LNCaP clone FGC (cell line): ENCODE data around the gene MAP3K3.

Experiments used
- DNase-seq: peaks from one replicate; pipeline ENCODE4 v3.0.0-alpha.2; 2011; ENCODE audit warnings: low read depth
- H3K4me3 ChIP-seq: 2 replicates; pipeline ENCODE4 v1.5.1; 2011; ENCODE audit warnings: mild to moderate bottlenecking, low read depth, low read length, control low read depth
- TF ChIP-seq, protein P1 (sequence below): IDR thresholded peaks from 2 replicates; pipeline ENCODE4 v1.5.1; 2012; ENCODE audit warnings: mild to moderate bottlenecking; ENCODE audit not compliant: control insufficient read depth, insufficient read depth; ENCODE audit errors: extremely low read depth

The MAP3K3 gene

DNA sequence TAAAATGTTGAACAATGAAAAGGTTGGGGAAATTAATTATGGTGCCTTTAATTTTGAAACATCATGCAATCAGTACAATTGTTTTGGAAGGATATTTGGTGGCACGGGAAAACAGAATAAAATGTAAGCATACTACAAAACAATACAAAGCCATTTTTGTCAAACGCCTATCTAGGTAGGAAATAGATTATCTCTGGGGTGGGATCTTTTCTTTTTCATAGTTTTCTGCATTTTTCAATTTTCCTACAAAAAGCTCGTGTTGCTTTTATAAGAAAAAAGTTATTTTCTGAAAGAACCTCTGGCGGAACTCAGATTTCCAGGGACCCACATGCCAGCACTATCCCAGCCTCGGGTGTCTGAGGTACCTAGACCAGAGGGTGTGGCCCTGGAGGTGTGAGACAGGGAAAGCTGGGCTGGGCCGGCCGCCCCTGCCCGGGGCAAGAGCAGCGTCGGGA lies 961 bp upstream of the MAP3K3 start:
- TF ChIP-seq, protein P1, sequence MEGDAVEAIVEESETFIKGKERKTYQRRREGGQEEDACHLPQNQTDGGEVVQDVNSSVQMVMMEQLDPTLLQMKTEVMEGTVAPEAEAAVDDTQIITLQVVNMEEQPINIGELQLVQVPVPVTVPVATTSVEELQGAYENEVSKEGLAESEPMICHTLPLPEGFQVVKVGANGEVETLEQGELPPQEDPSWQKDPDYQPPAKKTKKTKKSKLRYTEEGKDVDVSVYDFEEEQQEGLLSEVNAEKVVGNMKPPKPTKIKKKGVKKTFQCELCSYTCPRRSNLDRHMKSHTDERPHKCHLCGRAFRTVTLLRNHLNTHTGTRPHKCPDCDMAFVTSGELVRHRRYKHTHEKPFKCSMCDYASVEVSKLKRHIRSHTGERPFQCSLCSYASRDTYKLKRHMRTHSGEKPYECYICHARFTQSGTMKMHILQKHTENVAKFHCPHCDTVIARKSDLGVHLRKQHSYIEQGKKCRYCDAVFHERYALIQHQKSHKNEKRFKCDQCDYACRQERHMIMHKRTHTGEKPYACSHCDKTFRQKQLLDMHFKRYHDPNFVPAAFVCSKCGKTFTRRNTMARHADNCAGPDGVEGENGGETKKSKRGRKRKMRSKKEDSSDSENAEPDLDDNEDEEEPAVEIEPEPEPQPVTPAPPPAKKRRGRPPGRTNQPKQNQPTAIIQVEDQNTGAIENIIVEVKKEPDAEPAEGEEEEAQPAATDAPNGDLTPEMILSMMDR: no peak
- H3K4me3 ChIP-seq: peak overlapping the region; percentile 79
- no peak for DNase-seq

DNA sequence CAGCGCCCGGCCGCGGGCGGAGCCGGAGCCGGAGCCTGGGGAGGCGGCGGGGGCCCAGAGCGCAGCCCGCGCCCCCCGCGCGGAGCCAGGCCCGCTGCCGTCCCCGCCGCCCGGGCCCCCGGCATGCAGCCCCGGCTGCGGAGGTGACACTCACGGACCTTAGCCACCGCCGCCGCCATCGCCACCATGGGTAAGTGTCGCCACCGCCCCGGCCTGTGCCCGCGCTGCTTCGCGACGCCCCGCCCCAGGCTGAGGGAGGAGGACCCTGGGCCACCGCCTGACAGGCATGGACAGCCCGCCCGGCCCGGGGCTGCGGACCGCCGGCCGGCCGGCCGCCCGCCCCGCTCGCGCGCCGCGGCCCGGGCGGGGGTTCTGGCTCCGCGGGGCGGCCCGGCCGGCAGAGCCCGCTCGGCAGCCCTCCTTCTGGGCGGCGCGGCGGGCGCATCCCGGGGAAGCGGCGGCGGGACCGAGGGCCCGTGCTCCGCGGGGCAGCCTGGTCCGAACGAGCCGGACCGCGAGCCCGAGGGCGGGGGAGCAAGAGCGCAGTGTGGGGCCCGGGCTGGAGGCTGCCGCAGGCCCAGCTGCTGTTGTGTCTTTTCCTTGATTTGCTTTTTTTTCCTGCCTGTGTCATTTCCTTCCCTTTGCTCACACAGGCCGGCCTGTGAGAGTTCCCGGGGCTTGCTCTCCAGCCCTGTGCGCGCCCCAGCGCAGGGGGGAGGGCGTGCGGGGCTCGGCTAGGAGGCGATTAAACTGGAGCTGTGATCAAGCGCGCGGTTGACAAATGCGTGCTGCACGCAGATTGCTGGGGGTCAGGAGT lies 565 bp downstream of the MAP3K3 start:
- DNase-seq: no peak
- TF ChIP-seq, protein P1: no peak
- H3K4me3 ChIP-seq: peak overlapping the region; percentile 79

DNA sequence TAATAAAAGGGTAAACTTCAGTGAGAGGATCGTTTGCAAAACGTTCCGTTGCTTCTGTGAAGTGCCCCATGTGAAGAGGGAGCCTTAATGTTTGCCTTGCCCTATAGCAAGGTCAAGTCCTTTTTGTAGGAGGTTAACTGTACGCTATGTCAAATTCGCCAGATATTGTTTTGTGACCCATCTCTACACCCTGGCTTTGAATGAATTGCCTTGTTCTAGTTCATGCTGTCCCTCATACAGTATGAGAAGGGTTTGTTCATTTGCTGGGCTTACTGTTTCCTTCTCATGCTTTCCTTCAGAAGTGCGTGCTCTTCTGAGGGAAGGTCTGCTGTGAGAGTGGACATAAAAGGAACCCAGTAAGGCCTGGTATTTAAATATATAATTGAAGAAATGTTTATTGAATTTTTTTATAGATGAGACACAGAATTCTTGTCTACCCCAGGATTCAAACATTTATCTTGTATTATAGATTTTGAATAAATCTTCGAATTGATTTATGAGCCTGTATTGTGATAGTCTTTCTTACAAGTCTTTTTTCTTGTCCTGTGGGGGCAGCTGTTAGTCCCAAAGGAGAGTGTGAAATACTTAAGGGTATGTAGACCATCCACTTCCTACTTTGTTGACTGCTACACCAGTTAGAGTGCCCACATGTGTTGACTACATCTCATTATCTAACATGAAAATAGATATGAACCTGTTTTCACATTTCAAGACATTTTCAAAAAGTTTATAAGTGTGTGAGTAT lies 1.7 kb downstream of the MAP3K3 start:
- DNase-seq: no peak
- H3K4me3 ChIP-seq: peak overlapping the region; percentile 79
- TF ChIP-seq, protein P1: no peak

DNA sequence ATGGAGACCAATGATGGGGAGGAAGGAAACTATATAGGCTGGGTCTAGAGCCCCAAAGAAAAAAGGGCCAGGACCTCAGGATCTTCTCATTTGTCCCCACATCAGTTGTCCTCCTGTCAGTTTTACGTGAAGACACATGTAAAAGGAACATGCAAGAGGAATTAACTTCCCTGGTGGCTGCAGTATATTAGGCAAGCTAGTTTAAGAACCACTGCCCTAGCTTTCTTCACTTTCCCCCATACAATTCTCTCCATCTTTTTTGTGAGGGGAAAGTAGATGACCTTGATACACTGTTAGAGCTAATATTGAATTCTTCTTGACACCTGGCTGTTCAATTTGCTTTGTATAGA lies 2.3 kb downstream of the MAP3K3 start:
- TF ChIP-seq, protein P1: no peak
- no peak for DNase-seq
- H3K4me3 ChIP-seq: no peak overlapping the region

DNA sequence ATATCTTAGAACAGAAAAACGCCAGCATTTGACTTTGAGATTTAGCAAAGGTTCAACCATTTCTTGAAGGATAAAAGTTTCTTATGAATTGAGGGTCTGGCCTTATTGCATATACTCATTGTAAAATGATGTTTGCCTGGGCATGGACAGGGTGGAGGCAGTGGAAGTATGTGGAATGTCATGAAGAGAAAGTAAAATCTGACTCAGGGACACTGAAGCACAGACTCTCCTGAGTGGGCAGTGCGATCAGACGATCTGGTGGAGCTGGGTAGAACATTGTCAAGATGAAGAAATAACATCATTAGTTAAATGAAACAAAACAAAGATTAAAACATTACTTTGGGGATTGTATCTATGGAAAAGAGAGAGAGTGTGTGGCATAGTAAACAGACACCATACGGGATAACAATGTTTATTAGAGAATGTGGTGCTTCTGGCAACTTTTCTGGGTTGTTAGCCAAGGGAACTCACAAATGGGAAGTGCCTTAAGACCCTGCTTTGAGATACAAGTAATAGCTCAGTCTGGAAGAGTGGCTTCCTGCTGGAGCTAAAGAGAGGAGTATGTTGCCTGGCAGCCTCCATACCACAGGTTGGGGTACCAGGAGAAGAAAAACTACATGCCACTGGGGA lies 4.4 kb downstream of the MAP3K3 start:
- DNase-seq: no peak
- H3K4me3 ChIP-seq: no peak overlapping the region
- TF ChIP-seq, protein P1: no peak

DNA sequence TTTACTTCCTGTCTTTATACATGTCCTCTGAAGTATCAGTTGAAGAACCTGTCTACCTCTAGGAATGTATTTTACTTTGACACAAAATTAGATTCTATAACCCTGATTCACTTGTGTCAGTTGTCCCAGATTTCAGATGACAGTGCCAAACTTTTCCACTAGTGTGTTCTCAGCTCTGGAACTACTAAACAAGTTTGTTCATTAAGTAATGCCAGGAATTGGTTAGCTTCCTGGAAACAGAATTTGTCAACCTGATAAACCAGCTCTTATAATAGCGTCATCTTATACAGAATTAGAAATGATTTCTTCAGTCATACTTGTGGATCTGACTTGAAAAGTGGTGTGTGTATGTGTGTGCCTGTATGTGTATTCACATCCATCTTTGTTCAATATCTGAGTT lies 7.4 kb downstream of the MAP3K3 start:
- H3K4me3 ChIP-seq: no peak overlapping the region
- DNase-seq: peak; percentile 83
- TF ChIP-seq, protein P1: no peak
